Upper lobe of left lung (tissue), 6 donors: Measurements from ENCODE around the gene PEX7. TPM values are rescaled to one million over a fixed set of nuclear protein-coding genes. Genes with fewer than 3 reads are reported as not detected.
"Not testable (repeated sequence)": the region's sequence is repeated elsewhere in the genome, so short reads cannot be mapped to it uniquely, and the experiment has no call there.

Source experiments
- ATAC-seq, 2 donors: fragments of 200-7000 bp; cut with Tn5 transposase; one replicate each; pipeline ENCODE4 v1.9.1; 2022; ENCODE audit warnings: mild to moderate bottlenecking in 2 of 2, moderate library complexity in 2 of 2; ENCODE audit not compliant: low FRiP score in 2 of 2
- DNase-seq, 2 donors: peaks; one replicate each; pipeline ENCODE4 v3.0.0-alpha.2; 2019 to 2020
- H3K27ac ChIP-seq, 4 donors: fragments of 200-600 bp; sonication (generic); one replicate each; pipeline ENCODE4 v1.5.1; 2016 to 2019
- H3K27me3 ChIP-seq, 4 donors: fragments of 200-600 bp; sonication (generic); one replicate each; pipeline ENCODE4 v1.5.1; 2017 to 2019
- H3K36me3 ChIP-seq, 4 donors: fragments of 200-600 bp; sonication (generic); one replicate each; pipeline ENCODE4 v1.5.1; 2016 to 2019
- H3K4me1 ChIP-seq, 4 donors: fragments of 200-600 bp; sonication (generic); one replicate each; pipeline ENCODE4 v1.5.1; 2018 to 2019
- H3K4me3 ChIP-seq, 4 donors: fragments of 200-600 bp; sonication (generic); one replicate each; pipeline ENCODE4 v1.5.1; 2017 to 2019; ENCODE audit warnings: mild to moderate bottlenecking in 2 of 4, moderate library complexity in 1 of 4
- H3K9me3 ChIP-seq, 4 donors: fragments of 200-600 bp; sonication (generic); one replicate each; pipeline ENCODE4 v1.5.1; 2018 to 2019
- CTCF ChIP-seq, 6 experiments: fragments of 450-650 bp in 4 of 6; fragments of 200-600 bp in 2 of 6; sonication (generic) in 2 of 6; IDR thresholded peaks; one replicate each; pipeline ENCODE4 v1.5.1; 2016 to 2019; ENCODE audit warnings: antibody characterized with exemption in 6 of 6
- EP300 ChIP-seq, 4 donors: sonication (generic); formaldehyde crosslinking; IDR thresholded peaks; one replicate each; pipeline ENCODE4 v1.5.1; 2017; ENCODE audit warnings: antibody characterized with exemption in 4 of 4, control low read depth in 2 of 4
- POLR2A ChIP-seq, 4 donors: fragments of 450-650 bp; IDR thresholded peaks; one replicate each; pipeline ENCODE4 v1.5.1; 2016 to 2017; ENCODE audit warnings: antibody characterized with exemption in 4 of 4, mild to moderate bottlenecking in 2 of 4
- POLR2AphosphoS5 ChIP-seq, 2 donors: sonication (generic); formaldehyde crosslinking; IDR thresholded peaks; one replicate each; pipeline ENCODE4 v1.5.1; 2017; ENCODE audit warnings: antibody characterized with exemption in 2 of 2
- WGBS, 2 donors: methylation state at CpG; one replicate each; pipeline ENCODE4 v1.1.5; 2017 to 2018; 5-methylcytosine and 5-hydroxymethylcytosine counted together
- total RNA-seq, 6 donors: library from RNA; depleted of rRNA in 4 of 6; stranded (reverse); fragments of >200 nt in 4 of 6; gene quantifications; one replicate each; pipeline versions ENCODE4 v1.1.0 to v1.2.1, GENCODE V29; 2016 to 2021
- donor health status: DM: no; HTN: no; CAD: no; lungs with moderate emphysema.
- donor health status: DM: no; HTN: yes; CAD: no; lungs with severe emphysema.

Gene PEX7
- total RNA-seq, 6 donors from 2014 or later: 6.7 to 11.7 (median 9.7) TPM

GRCh38 chr6:136866872-136867416, 44.6 kb downstream of the PEX7 start:
- Histone ChIP-seq H3K27me3 (no peaks in the 10 kb centered on the region), H3K27ac (no peak overlapping the region), H3K4me3 (no peak overlapping the region), H3K36me3 (peaks cover 0 to 12% (median 4%) of the 10 kb centered on the region in 4 donors), H3K4me1 (no peaks in the 10 kb centered on the region), H3K9me3 (no peaks in the 10 kb centered on the region)
- WGBS, 2 donors: 83 to 87% methylated on average over 4 of the region's 4 CpGs
- TF ChIP-seq CTCF (IDR thresholded peaks at IDR 0.05) (no peak), POLR2A (IDR thresholded peaks at IDR 0.05) (no peak), EP300 (IDR thresholded peaks at IDR 0.05) (no peak)
- DNase-seq (no peak), ATAC-seq (no peak)

GRCh38 chr6:136869451-136869850, 47.1 kb downstream of the PEX7 start:
- 82 to 93% methylated on average over 2 of the region's 2 CpGs for WGBS, 2 donors
- TF ChIP-seq EP300 (IDR thresholded peaks at IDR 0.05) (no peak), CTCF (IDR thresholded peaks at IDR 0.05) (no peak), POLR2AphosphoS5 (IDR thresholded peaks at IDR 0.05) (no peak), POLR2A (IDR thresholded peaks at IDR 0.05) (no peak)
- Histone ChIP-seq H3K36me3 (peaks cover 3 to 17% (median 7%) of the 10 kb centered on the region in 4 donors), H3K27me3 (no peaks in the 10 kb centered on the region), H3K9me3 (peaks cover 10 to 20% (median 18%) of the 10 kb centered on the region in 4 donors), H3K27ac (no peak overlapping the region), H3K4me3 (no peak overlapping the region), H3K4me1 (no peaks in the 10 kb centered on the region)
- ATAC-seq: no peak
- DNase-seq: no peak

GRCh38 chr6:136873748-136874147, 51.4 kb downstream of the PEX7 start:
- 94 to 98% methylated on average over 3 of the region's 3 CpGs for WGBS, 2 donors
- H3K36me3 ChIP-seq: peaks cover 3 to 17% (median 7%) of the 10 kb centered on the region in 4 donors
- H3K4me1 ChIP-seq: no peaks in the 10 kb centered on the region
- no peak for DNase-seq
- TF ChIP-seq POLR2A (IDR thresholded peaks at IDR 0.05): no peak
- TF ChIP-seq POLR2AphosphoS5 (IDR thresholded peaks at IDR 0.05): no peak
- no peak for TF ChIP-seq EP300 (IDR thresholded peaks at IDR 0.05)
- TF ChIP-seq CTCF (IDR thresholded peaks at IDR 0.05): no peak
- H3K9me3 ChIP-seq: peaks cover 10 to 20% (median 18%) of the 10 kb centered on the region in 4 donors
- no peaks in the 10 kb centered on the region for H3K27me3 ChIP-seq
- H3K27ac ChIP-seq: no peak overlapping the region
- no peak overlapping the region for H3K4me3 ChIP-seq
- no peak for ATAC-seq

- not testable (repeated sequence) for ATAC-seq, H3K4me3 ChIP-seq, H3K36me3 ChIP-seq, H3K4me1 ChIP-seq, H3K27me3 ChIP-seq, H3K27ac ChIP-seq, DNase-seq
- peaks cover 10 to 20% (median 18%) of the 10 kb centered on the region in 4 donors for H3K9me3 ChIP-seq
- WGBS, 2 donors: 96 to 97% methylated on average over 4 of the region's 4 CpGs
Measured at GRCh38 chr6:136876469-136876868, 54.1 kb downstream of the PEX7 start.

- TF ChIP-seq EP300 (IDR thresholded peaks at IDR 0.05): no peak
- TF ChIP-seq POLR2AphosphoS5 (IDR thresholded peaks at IDR 0.05): no peak
- no peaks in the 10 kb centered on the region for H3K9me3 ChIP-seq
- no peak overlapping the region for H3K4me3 ChIP-seq
- 92 to 95% methylated on average over 4 of the region's 4 CpGs for WGBS, 2 donors
- ATAC-seq (no peak), DNase-seq (no peak)
- no peaks in the 10 kb centered on the region for H3K27me3 ChIP-seq
- H3K27ac ChIP-seq: no peak overlapping the region
- H3K36me3 ChIP-seq: no peaks in the 10 kb centered on the region
- no peaks in the 10 kb centered on the region for H3K4me1 ChIP-seq
Measured at GRCh38 chr6:136880748-136881460, 58.5 kb downstream of the PEX7 start.

GRCh38 chr6:136886091-136886490, 63.7 kb downstream of the PEX7 start:
- Histone ChIP-seq H3K27ac (no peak overlapping the region), H3K4me1 (no peaks in the 10 kb centered on the region), H3K27me3 (no peaks in the 10 kb centered on the region), H3K4me3 (no peak overlapping the region), H3K9me3 (no peaks in the 10 kb centered on the region), H3K36me3 (no peaks in the 10 kb centered on the region)
- WGBS, 2 donors: 79 to 82% methylated on average over 3 of the region's 3 CpGs
- no peak for TF ChIP-seq CTCF (IDR thresholded peaks at IDR 0.05)
- no peak for TF ChIP-seq POLR2A (IDR thresholded peaks at IDR 0.05)
- TF ChIP-seq EP300 (IDR thresholded peaks at IDR 0.05): no peak
- TF ChIP-seq POLR2AphosphoS5 (IDR thresholded peaks at IDR 0.05): no peak
- DNase-seq (no peak), ATAC-seq (no peak)
